ENCODE results near the gene KLHDC4.
A peak's percentile ranks its signal among the peaks of the same experiment; 100 is the strongest.
"Not testable (repeated sequence)": the region's sequence is repeated elsewhere in the genome, so short reads cannot be mapped to it uniquely, and the experiment has no call there.

The KLHDC4 gene

GRCh38 chr16:87765776-87766484, at the start of gene KLHDC4:
TSS of gene KLHDC4 (minus strand) at chr16:87765986. CDS start at chr16:87765890, 96 bp downstream.
- TF ChIP-seq CTCF (IDR thresholded peaks at IDR 0.05; ENCODE audit: insufficient read depth, low read depth, low read length, missing control alignments) = no peak
- DNase-seq (ENCODE audit: low read depth) = peak; percentile 91
- H3K4me3 ChIP-seq (ENCODE audit: low read depth, low read length) = peak within 1 kb of the TSS; percentile 55

GRCh38 chr16:87815567-87815966, 49.8 kb upstream of the KLHDC4 start:
- DNase-seq (ENCODE audit: low read depth) = no peak
- H3K4me3 ChIP-seq (ENCODE audit: low read depth, low read length) = no peak overlapping the region
- TF ChIP-seq CTCF (IDR thresholded peaks at IDR 0.05; ENCODE audit: insufficient read depth, low read depth, low read length, missing control alignments) = no peak

GRCh38 chr16:87812200-87812656, 46.4 kb upstream of the KLHDC4 start:
- no peak overlapping the region for H3K4me3 ChIP-seq (ENCODE audit: low read depth, low read length)
- DNase-seq (ENCODE audit: low read depth) = no peak
- TF ChIP-seq CTCF (IDR thresholded peaks at IDR 0.05; ENCODE audit: insufficient read depth, low read depth, low read length, missing control alignments) = no peak

GRCh38 chr16:87811454-87811853, 45.7 kb upstream of the KLHDC4 start:
- H3K4me3 ChIP-seq (ENCODE audit: low read depth, low read length); DNase-seq (ENCODE audit: low read depth): not testable (repeated sequence)

GRCh38 chr16:87809150-87809902, 43.5 kb upstream of the KLHDC4 start:
- peak overlapping the region; percentile 30 for H3K4me3 ChIP-seq (ENCODE audit: low read depth, low read length)
- DNase-seq (ENCODE audit: low read depth) = peak; percentile 92
- TF ChIP-seq CTCF (IDR thresholded peaks at IDR 0.05; ENCODE audit: insufficient read depth, low read depth, low read length, missing control alignments) = no peak

GRCh38 chr16:87808108-87808507, 42.3 kb upstream of the KLHDC4 start:
- DNase-seq (ENCODE audit: low read depth) = no peak
- no peak for TF ChIP-seq CTCF (IDR thresholded peaks at IDR 0.05; ENCODE audit: insufficient read depth, low read depth, low read length, missing control alignments)

More at GRCh38 chr16:87808108-87808507, 42.3 kb upstream of the KLHDC4 start:
- H3K4me3 ChIP-seq (ENCODE audit: low read depth, low read length) = no peak overlapping the region

All from GM12865 (cell line).